WTC11 (cell line): ENCODE data around the gene BNC2. TPM values are rescaled to one million over a fixed set of nuclear protein-coding genes. Genes with fewer than 3 reads are reported as not detected.
A peak's percentile ranks its signal among the peaks of the same experiment; 100 is the strongest.

Source experiments
- ATAC-seq: fragments of 200-7000 bp; cut with Tn5 transposase; 2 replicates; pipeline ENCODE4 v1.10.0; 2021; ENCODE audit warnings: mild to moderate bottlenecking, moderate library complexity
- CTCF ChIA-PET: fragments of 300-600 bp; sonication (Branson Sonifier 250); formaldehyde crosslinking; loops from one replicate; lab custom pipeline; 2021; ENCODE audit warnings: antibody characterized with exemption; lab: Charles Lee
- POLR2A ChIA-PET: fragments of 350-600 bp; sonication (Branson Sonifier 250); formaldehyde crosslinking; loops from one replicate; lab custom pipeline; 2021; ENCODE audit warnings: antibody characterized with exemption; lab: Charles Lee
- DNase-seq: peaks from one replicate; pipeline ENCODE4 v3.0.0; 2021; ENCODE audit warnings: low spot score
- H3K27ac Mint-ChIP-seq: 2 replicates; pipeline ENCODE4 v1.8.0; 2021; ENCODE audit warnings: mixed read lengths
- H3K27me3 Mint-ChIP-seq: 2 replicates; pipeline ENCODE4 v1.8.0; 2021; ENCODE audit warnings: low read depth, mild to moderate bottlenecking, moderate library complexity, mixed read lengths
- H3K36me3 Mint-ChIP-seq: 2 replicates; pipeline ENCODE4 v1.8.0; 2021; ENCODE audit warnings: mixed read lengths
- H3K4me1 Mint-ChIP-seq: 2 replicates; pipeline ENCODE4 v1.8.0; 2022; ENCODE audit warnings: mixed read lengths
- H3K4me3 Mint-ChIP-seq: 2 replicates; pipeline ENCODE4 v1.8.0; 2021; ENCODE audit warnings: mild to moderate bottlenecking, moderate library complexity, mixed read lengths
- H3K9me3 Mint-ChIP-seq: 2 replicates; pipeline ENCODE4 v1.8.0; 2021; ENCODE audit warnings: mixed read lengths
- ATF2 ChIP-seq: sonication (generic); formaldehyde crosslinking; IDR thresholded peaks from 2 replicates; pipeline ENCODE4 v1.8.1; 2022; ENCODE audit warnings: low read depth, missing genetic modification reagents, borderline replicate concordance
- ATF3 ChIP-seq: sonication (generic); formaldehyde crosslinking; conservative IDR thresholded peaks from 2 replicates; pipeline ENCODE4 v1.8.1; 2022; ENCODE audit warnings: mild to moderate bottlenecking, missing genetic modification reagents
- CREM ChIP-seq: sonication (generic); formaldehyde crosslinking; IDR thresholded peaks from 2 replicates; pipeline ENCODE4 v1.8.1; 2022; ENCODE audit warnings: mild to moderate bottlenecking, missing genetic modification reagents, moderate library complexity
- FOXP4 ChIP-seq: sonication (generic); formaldehyde crosslinking; IDR thresholded peaks from 2 replicates; pipeline ENCODE4 v1.8.0; 2022; ENCODE audit warnings: mild to moderate bottlenecking, missing genetic modification reagents
- JAZF1 ChIP-seq: fragments of 250-450 bp; sonication (Bioruptor Pico); IDR thresholded peaks from 2 replicates; pipeline ENCODE4 v1.9.0; 2021; ENCODE audit warnings: moderate library complexity, mild to moderate bottlenecking, inconsistent platforms
- MAX ChIP-seq: sonication (generic); formaldehyde crosslinking; IDR thresholded peaks from 2 replicates; pipeline ENCODE4 v1.8.0; 2022; ENCODE audit warnings: mild to moderate bottlenecking, missing genetic modification reagents
- MYBL2 ChIP-seq: sonication (generic); formaldehyde crosslinking; IDR thresholded peaks from 2 replicates; pipeline ENCODE4 v1.8.1; 2023; ENCODE audit warnings: mild to moderate bottlenecking, moderate library complexity, missing genetic modification reagents
- NFYB ChIP-seq: sonication (generic); formaldehyde crosslinking; conservative IDR thresholded peaks from 2 replicates; pipeline ENCODE4 v1.8.0; 2022; ENCODE audit warnings: low read depth, missing genetic modification reagents
- PRDM15 ChIP-seq: sonication (generic); formaldehyde crosslinking; IDR thresholded peaks from 2 replicates; pipeline ENCODE4 v1.8.0; 2022; ENCODE audit warnings: missing genetic modification reagents
- RELA ChIP-seq: sonication (generic); formaldehyde crosslinking; IDR thresholded peaks from 2 replicates; pipeline ENCODE4 v1.8.1; 2022; ENCODE audit warnings: missing genetic modification reagents, mild to moderate bottlenecking, borderline replicate concordance
- SMAD4 ChIP-seq: sonication (generic); formaldehyde crosslinking; IDR thresholded peaks from 2 replicates; pipeline ENCODE4 v1.8.0; 2022; ENCODE audit warnings: mild to moderate bottlenecking, missing genetic modification reagents
- TCF7 ChIP-seq: sonication (generic); formaldehyde crosslinking; IDR thresholded peaks from 2 replicates; pipeline ENCODE4 v1.8.0; 2022; ENCODE audit warnings: mild to moderate bottlenecking, low read depth, missing genetic modification reagents, moderate library complexity
- TP53 ChIP-seq: sonication (generic); formaldehyde crosslinking; IDR thresholded peaks from 2 replicates; pipeline ENCODE4 v1.8.1; 2023; ENCODE audit warnings: mild to moderate bottlenecking, missing genetic modification reagents
- ZMAT4 ChIP-seq: fragments of 250-450 bp; sonication (Bioruptor Pico); IDR thresholded peaks from 2 replicates; pipeline ENCODE4 v1.9.0; 2021; ENCODE audit warnings: mild to moderate bottlenecking
- ZNF263 ChIP-seq: sonication (generic); formaldehyde crosslinking; IDR thresholded peaks from 2 replicates; pipeline ENCODE4 v1.8.1; 2022; ENCODE audit warnings: low read depth, mild to moderate bottlenecking, moderate library complexity, missing genetic modification reagents
- ZNF512 ChIP-seq: sonication (generic); formaldehyde crosslinking; IDR thresholded peaks from 2 replicates; pipeline ENCODE4 v1.8.1; 2022; ENCODE audit warnings: missing genetic modification reagents, borderline replicate concordance
- ZNF671 ChIP-seq: fragments of 250-450 bp; sonication (Bioruptor Pico); IDR thresholded peaks from 2 replicates; pipeline ENCODE4 v1.8.0; 2021; ENCODE audit warnings: mild to moderate bottlenecking
- ZSCAN18 ChIP-seq: fragments of 250-450 bp; sonication (Bioruptor Pico); IDR thresholded peaks from 2 replicates; pipeline ENCODE4 v2.1.2; 2022; ENCODE audit warnings: mild to moderate bottlenecking, moderate library complexity
- total RNA-seq: library from RNA; stranded (reverse); gene quantifications from 3 replicates; pipeline ENCODE4 v1.2.3, GENCODE V29; 2021

The BNC2 gene
- total RNA-seq, 1 experiment from 2014 or later = 33.3 TPM

- no peak for TF ChIP-seq ATF3 (CRISPR knock-in tag)
- no peak for TF ChIP-seq ATF2 (CRISPR knock-in tag)
- no peak for TF ChIP-seq CREM (CRISPR knock-in tag)
- TF ChIP-seq ZNF671 = no peak
- no peak for TF ChIP-seq ZNF263 (CRISPR knock-in tag)
- TF ChIP-seq JAZF1 (CRISPR knock-in tag) = no peak
- TF ChIP-seq ZMAT4 = no peak
- TF ChIP-seq TCF7 = no peak
- no peak for TF ChIP-seq SMAD4
- no peak for TF ChIP-seq ZSCAN18 (CRISPR knock-in tag)
- no peak for TF ChIP-seq NFYB (CRISPR knock-in tag)
These were observed 140.8 kb downstream of the BNC2 start (continued) for GRCh38 chr9:16729651-16730050.

GRCh38 chr9:16728137-16728508 lies 142.3 kb downstream of the BNC2 start:
- TF ChIP-seq FOXP4 (CRISPR knock-in tag) = no peak
- no peak for TF ChIP-seq PRDM15
- TF ChIP-seq RELA = no peak
- no peak for TF ChIP-seq TP53
- TF ChIP-seq ZNF512 (CRISPR knock-in tag) = no peak
- TF ChIP-seq MAX (CRISPR knock-in tag) = no peak
- no peak for TF ChIP-seq MYBL2 (CRISPR knock-in tag)
- DNase-seq (no peak), ATAC-seq (no peak)
- peaks cover 78% of the 10 kb centered on the region for H3K4me1 Mint-ChIP-seq
- no peaks in the 10 kb centered on the region; the same call in 1 of the 2 replicates for H3K27me3 Mint-ChIP-seq
- no peaks in the 10 kb centered on the region for H3K36me3 Mint-ChIP-seq
- no peak overlapping the region for H3K27ac Mint-ChIP-seq
- ChIA-PET CTCF (interaction anchor here (0.8 kb wide), 1 partner anchor 23 kb away, joined by 3 read pairs; no protein-coding TSS in a partner anchor), POLR2A (interaction anchor here (0.6 to 1.0 kb wide), 2 partner anchors 15 to 23 kb away, joined by 3 read pairs; no protein-coding TSS in a partner anchor)
- H3K4me3 Mint-ChIP-seq = peak overlapping the region; percentile 94
- no peaks in the 10 kb centered on the region for H3K9me3 Mint-ChIP-seq
